Measurements from ENCODE around the gene PRSS35.

Gene PRSS35

GRCh38 chr6:83474309-83474708 is 38.0 kb upstream of the PRSS35 start:
- Histone ChIP-seq H3K79me1 (ENCODE audit: low read depth, low read length) (no peaks in the 10 kb centered on the region), H3K4me1 (ENCODE audit: control insufficient read depth in 2 of 2, insufficient read depth in 1 of 2, low read depth in 1 of 2, low read length in 2 of 2) (no peaks in the 10 kb centered on the region), H2BK15ac (ENCODE audit: low read length) (no peak overlapping the region), H4K91ac (ENCODE audit: low read depth, low read length, poor library complexity) (no peak overlapping the region), H2BK12ac (ENCODE audit: low read length) (no peak overlapping the region), H3K9me3 (replicated peaks in 1 of 2; ENCODE audit: control insufficient read depth in 2 of 2, insufficient read depth in 1 of 2, low read depth in 1 of 2, low read length in 2 of 2) (no peaks in the 10 kb centered on the region), H2BK5ac (ENCODE audit: low read length) (no peak overlapping the region), H3K4ac (ENCODE audit: low read length) (no peak overlapping the region), H3K23ac (ENCODE audit: low read depth, low read length, poor library complexity) (no peak overlapping the region), H3K18ac (ENCODE audit: low read length) (no peak overlapping the region), H3K4me2 (ENCODE audit: insufficient read depth, low read length, poor library complexity, severe bottlenecking) (no peak overlapping the region), H2AFZ (ENCODE audit: low read length) (no peak overlapping the region), H3K14ac (ENCODE audit: low read length) (no peak overlapping the region), H3K27me3 (ENCODE audit: control insufficient read depth in 3 of 3, insufficient read depth in 3 of 3, low read depth in 1 of 3, low read length in 3 of 3) (no peaks in the 10 kb centered on the region), H4K8ac (ENCODE audit: low read depth, low read length) (no peak overlapping the region), H2BK120ac (ENCODE audit: low read depth, low read length) (no peak overlapping the region), H3K36me3 (replicated peaks in 1 of 2; ENCODE audit: control insufficient read depth in 2 of 2, insufficient read depth in 2 of 2, low read length in 2 of 2) (no peaks in the 10 kb centered on the region), H3K9ac (ENCODE audit: low read depth, low read length, poor library complexity) (no peak overlapping the region), H3K27ac (replicated peaks; ENCODE audit: low read length) (no peak overlapping the region), H2AK5ac (ENCODE audit: low read depth, low read length) (no peak overlapping the region), H3K4me3 (ENCODE audit: low read length in 2 of 2) (no peak overlapping the region)
- no CpG with 5 or more reads among the region's 4 CpGs for WGBS, 2 donors (ENCODE audit: extremely low coverage in 2 of 2, insufficient read length in 2 of 2, insufficient replicate concordance in 1 of 2)
- DNase-seq (ENCODE audit: low spot score) = no peak

DNA sequence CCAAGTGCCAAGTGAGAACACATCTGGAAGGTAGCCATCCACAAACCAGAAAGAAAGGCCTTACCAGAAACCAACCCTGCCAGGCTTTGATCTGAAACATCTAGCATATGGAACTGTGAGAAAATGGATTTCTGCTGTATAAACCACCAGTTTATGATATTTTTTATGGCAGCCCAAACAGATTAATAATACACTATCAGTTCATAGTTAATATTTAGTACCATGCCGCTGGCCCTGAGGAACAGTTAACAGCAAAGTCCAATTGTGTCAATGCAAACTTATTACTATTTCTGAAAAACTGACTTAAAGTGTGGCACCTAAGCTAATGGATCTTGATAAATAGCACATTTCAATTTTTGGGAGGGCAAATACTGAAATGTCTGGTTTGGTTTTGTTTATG is 35.4 kb upstream of the PRSS35 start:
- no peak overlapping the region for H3K9ac ChIP-seq (ENCODE audit: low read depth, low read length, poor library complexity)
- H3K4me3 ChIP-seq (ENCODE audit: low read length in 2 of 2) = no peak overlapping the region
- H3K36me3 ChIP-seq (replicated peaks in 1 of 2; ENCODE audit: control insufficient read depth in 2 of 2, insufficient read depth in 2 of 2, low read length in 2 of 2) = no peaks in the 10 kb centered on the region
- no peaks in the 10 kb centered on the region for H3K27me3 ChIP-seq (ENCODE audit: control insufficient read depth in 3 of 3, insufficient read depth in 3 of 3, low read depth in 1 of 3, low read length in 3 of 3)
- no peak for DNase-seq (ENCODE audit: low spot score)
- no peak overlapping the region for H2BK15ac ChIP-seq (ENCODE audit: low read length)
- H2AK5ac ChIP-seq (ENCODE audit: low read depth, low read length) = no peak overlapping the region
- no peak overlapping the region for H2AFZ ChIP-seq (ENCODE audit: low read length)
- H2BK5ac ChIP-seq (ENCODE audit: low read length) = no peak overlapping the region
- H3K14ac ChIP-seq (ENCODE audit: low read length) = no peak overlapping the region
- H3K79me1 ChIP-seq (ENCODE audit: low read depth, low read length) = no peaks in the 10 kb centered on the region
- H2BK120ac ChIP-seq (ENCODE audit: low read depth, low read length) = no peak overlapping the region
- no peak overlapping the region for H3K27ac ChIP-seq (replicated peaks; ENCODE audit: low read length)
- WGBS, 2 donors (ENCODE audit: extremely low coverage in 2 of 2, insufficient read length in 2 of 2, insufficient replicate concordance in 1 of 2) = no CpG with 5 or more reads among the region's 1 CpG
- H3K4me2 ChIP-seq (ENCODE audit: insufficient read depth, low read length, poor library complexity, severe bottlenecking) = no peak overlapping the region
- no peak overlapping the region for H3K18ac ChIP-seq (ENCODE audit: low read length)
- no peak overlapping the region for H4K8ac ChIP-seq (ENCODE audit: low read depth, low read length)
- H2BK12ac ChIP-seq (ENCODE audit: low read length) = no peak overlapping the region
- no peak overlapping the region for H3K23ac ChIP-seq (ENCODE audit: low read depth, low read length, poor library complexity)
- H3K4ac ChIP-seq (ENCODE audit: low read length) = no peak overlapping the region
- no peaks in the 10 kb centered on the region for H3K9me3 ChIP-seq (replicated peaks in 1 of 2; ENCODE audit: control insufficient read depth in 2 of 2, insufficient read depth in 1 of 2, low read depth in 1 of 2, low read length in 2 of 2)
- H3K4me1 ChIP-seq (ENCODE audit: control insufficient read depth in 2 of 2, insufficient read depth in 1 of 2, low read depth in 1 of 2, low read length in 2 of 2) = no peaks in the 10 kb centered on the region
- no peak overlapping the region for H4K91ac ChIP-seq (ENCODE audit: low read depth, low read length, poor library complexity)

DNA sequence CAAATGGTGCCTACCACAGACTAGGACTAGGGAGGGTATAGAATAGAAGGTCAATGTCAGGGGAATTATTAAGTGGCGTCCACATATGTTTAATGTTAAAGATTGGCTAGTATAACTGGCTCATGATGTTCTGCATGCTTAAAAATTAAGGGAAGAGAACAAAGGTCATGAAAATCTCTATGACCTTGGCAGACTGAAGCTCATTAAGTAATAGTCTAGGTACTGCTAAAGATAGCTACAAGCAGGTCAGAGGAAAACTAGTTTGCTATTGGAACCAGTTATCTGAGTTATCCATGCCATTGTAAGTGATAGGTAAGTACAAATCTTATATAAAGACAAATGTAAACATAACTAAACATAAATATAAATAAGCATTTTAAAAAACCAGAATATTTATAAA is 32.9 kb upstream of the PRSS35 start:
- Histone ChIP-seq H2BK5ac (ENCODE audit: low read length) (no peak overlapping the region), H2BK120ac (ENCODE audit: low read depth, low read length) (no peak overlapping the region), H3K79me1 (ENCODE audit: low read depth, low read length) (no peaks in the 10 kb centered on the region), H3K4me1 (ENCODE audit: control insufficient read depth in 2 of 2, insufficient read depth in 1 of 2, low read depth in 1 of 2, low read length in 2 of 2) (no peaks in the 10 kb centered on the region), H3K4ac (ENCODE audit: low read length) (no peak overlapping the region), H3K4me3 (ENCODE audit: low read length in 2 of 2) (no peak overlapping the region), H3K27ac (replicated peaks; ENCODE audit: low read length) (no peak overlapping the region), H2AFZ (ENCODE audit: low read length) (no peak overlapping the region), H3K18ac (ENCODE audit: low read length) (no peak overlapping the region), H2BK15ac (ENCODE audit: low read length) (no peak overlapping the region), H3K27me3 (ENCODE audit: control insufficient read depth in 3 of 3, insufficient read depth in 3 of 3, low read depth in 1 of 3, low read length in 3 of 3) (no peaks in the 10 kb centered on the region), H2AK5ac (ENCODE audit: low read depth, low read length) (no peak overlapping the region), H3K9me3 (replicated peaks in 1 of 2; ENCODE audit: control insufficient read depth in 2 of 2, insufficient read depth in 1 of 2, low read depth in 1 of 2, low read length in 2 of 2) (no peaks in the 10 kb centered on the region), H4K91ac (ENCODE audit: low read depth, low read length, poor library complexity) (no peak overlapping the region), H3K36me3 (replicated peaks in 1 of 2; ENCODE audit: control insufficient read depth in 2 of 2, insufficient read depth in 2 of 2, low read length in 2 of 2) (no peaks in the 10 kb centered on the region), H4K8ac (ENCODE audit: low read depth, low read length) (no peak overlapping the region), H3K14ac (ENCODE audit: low read length) (no peak overlapping the region), H3K23ac (ENCODE audit: low read depth, low read length, poor library complexity) (no peak overlapping the region), H3K4me2 (ENCODE audit: insufficient read depth, low read length, poor library complexity, severe bottlenecking) (no peak overlapping the region), H3K9ac (ENCODE audit: low read depth, low read length, poor library complexity) (no peak overlapping the region), H2BK12ac (ENCODE audit: low read length) (no peak overlapping the region)
- no CpG with 5 or more reads among the region's 1 CpG for WGBS, 2 donors (ENCODE audit: extremely low coverage in 2 of 2, insufficient read length in 2 of 2, insufficient replicate concordance in 1 of 2)
- DNase-seq (ENCODE audit: low spot score) = no peak

DNA sequence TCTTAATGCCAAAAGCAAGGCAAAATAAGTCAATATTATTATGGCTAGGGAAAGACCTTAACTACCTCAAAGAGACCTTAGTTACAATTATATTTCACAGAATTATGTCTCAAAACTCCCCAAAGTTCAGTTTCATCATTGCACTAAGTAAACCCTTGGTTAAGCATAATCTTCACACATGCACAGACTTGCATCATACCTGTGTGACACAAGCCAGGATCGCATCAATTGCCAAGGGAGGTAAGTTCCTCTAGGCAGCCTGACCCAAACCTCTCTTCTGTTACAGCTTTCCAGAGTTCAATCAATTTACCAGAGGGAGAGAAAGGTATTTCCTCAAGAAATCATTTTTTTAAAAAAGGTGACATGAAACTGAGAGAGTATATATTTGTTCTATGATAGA is 31.9 kb upstream of the PRSS35 start:
- Histone ChIP-seq H2BK12ac (ENCODE audit: low read length) (no peak overlapping the region), H3K27me3 (ENCODE audit: control insufficient read depth in 3 of 3, insufficient read depth in 3 of 3, low read depth in 1 of 3, low read length in 3 of 3) (no peaks in the 10 kb centered on the region), H4K8ac (ENCODE audit: low read depth, low read length) (no peak overlapping the region), H2AFZ (ENCODE audit: low read length) (no peak overlapping the region), H3K9me3 (replicated peaks in 1 of 2; ENCODE audit: control insufficient read depth in 2 of 2, insufficient read depth in 1 of 2, low read depth in 1 of 2, low read length in 2 of 2) (no peaks in the 10 kb centered on the region), H2AK5ac (ENCODE audit: low read depth, low read length) (no peak overlapping the region), H2BK5ac (ENCODE audit: low read length) (no peak overlapping the region), H3K14ac (ENCODE audit: low read length) (no peak overlapping the region), H3K4me1 (ENCODE audit: control insufficient read depth in 2 of 2, insufficient read depth in 1 of 2, low read depth in 1 of 2, low read length in 2 of 2) (no peaks in the 10 kb centered on the region), H3K18ac (ENCODE audit: low read length) (no peak overlapping the region), H3K4me3 (ENCODE audit: low read length in 2 of 2) (no peak overlapping the region), H2BK15ac (ENCODE audit: low read length) (no peak overlapping the region), H3K79me1 (ENCODE audit: low read depth, low read length) (no peaks in the 10 kb centered on the region), H2BK120ac (ENCODE audit: low read depth, low read length) (no peak overlapping the region), H3K27ac (replicated peaks; ENCODE audit: low read length) (no peak overlapping the region), H4K91ac (ENCODE audit: low read depth, low read length, poor library complexity) (no peak overlapping the region), H3K4ac (ENCODE audit: low read length) (no peak overlapping the region), H3K4me2 (ENCODE audit: insufficient read depth, low read length, poor library complexity, severe bottlenecking) (no peak overlapping the region), H3K9ac (ENCODE audit: low read depth, low read length, poor library complexity) (no peak overlapping the region), H3K23ac (ENCODE audit: low read depth, low read length, poor library complexity) (no peak overlapping the region), H3K36me3 (replicated peaks in 1 of 2; ENCODE audit: control insufficient read depth in 2 of 2, insufficient read depth in 2 of 2, low read length in 2 of 2) (no peaks in the 10 kb centered on the region)
- no peak for DNase-seq (ENCODE audit: low spot score)
- WGBS, 2 donors (ENCODE audit: extremely low coverage in 2 of 2, insufficient read length in 2 of 2, insufficient replicate concordance in 1 of 2) = no CpG with 5 or more reads among the region's 1 CpG

Data from neuronal stem cell (in vitro differentiated cells).